ENCODE results near the gene CERK.

CERK gene

DNA sequence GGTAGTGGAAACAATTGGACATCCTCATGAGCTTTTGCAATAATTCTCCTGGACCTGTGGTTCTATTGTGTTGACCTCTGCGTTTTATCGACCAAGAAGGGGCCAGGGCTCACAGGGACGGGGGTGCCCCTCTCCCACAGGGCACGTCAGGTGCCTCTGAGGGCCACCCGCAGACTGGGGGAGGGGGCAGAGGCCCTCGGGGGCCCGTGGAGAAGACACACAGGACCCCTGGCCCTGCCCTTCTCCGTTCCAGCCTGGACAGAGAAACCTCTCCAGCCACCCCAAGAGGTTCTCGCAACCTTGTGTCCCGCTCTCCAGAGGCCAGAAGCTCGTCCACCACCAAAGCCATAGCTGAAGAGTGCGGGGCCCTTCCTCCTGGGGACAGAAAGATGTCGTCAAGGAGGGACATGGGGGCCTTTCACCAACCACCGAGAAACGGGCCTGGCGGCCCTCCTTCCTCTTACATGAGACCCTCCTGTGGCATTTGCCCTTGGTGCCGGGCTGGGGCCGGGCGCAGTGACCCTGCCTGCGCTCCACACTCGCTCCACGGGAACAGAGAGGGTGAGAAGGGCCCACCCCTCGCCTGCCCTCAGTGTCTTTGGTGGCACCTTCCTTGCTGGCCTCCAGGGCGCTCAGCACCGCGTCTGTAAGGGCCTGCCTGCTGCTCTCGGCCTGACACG is 60.6 kb downstream of the CERK start:
- DNase-seq (ENCODE audit: low spot score), result no peak

DNA sequence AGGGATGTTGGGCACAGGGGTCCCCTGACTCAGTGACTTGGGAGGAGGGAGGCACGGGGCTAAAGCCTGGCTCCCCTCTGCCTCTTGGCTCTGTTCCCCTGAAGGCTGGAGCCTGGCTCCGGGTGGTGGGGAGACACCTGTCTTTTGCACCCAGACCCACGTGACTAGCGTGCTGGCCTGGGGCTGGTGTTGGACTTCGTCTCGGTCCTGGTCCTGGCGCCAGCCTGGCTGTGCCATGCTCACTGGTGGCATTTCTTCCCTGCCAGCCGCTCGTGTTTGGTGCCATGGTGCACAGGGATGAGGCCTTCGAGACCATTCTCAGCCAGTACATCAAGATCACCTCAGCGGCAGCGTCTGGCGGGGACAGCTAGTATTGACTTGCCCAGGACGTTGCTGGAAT is 61.2 kb downstream of the CERK start:
- no peak for DNase-seq (ENCODE audit: low spot score)

DNA sequence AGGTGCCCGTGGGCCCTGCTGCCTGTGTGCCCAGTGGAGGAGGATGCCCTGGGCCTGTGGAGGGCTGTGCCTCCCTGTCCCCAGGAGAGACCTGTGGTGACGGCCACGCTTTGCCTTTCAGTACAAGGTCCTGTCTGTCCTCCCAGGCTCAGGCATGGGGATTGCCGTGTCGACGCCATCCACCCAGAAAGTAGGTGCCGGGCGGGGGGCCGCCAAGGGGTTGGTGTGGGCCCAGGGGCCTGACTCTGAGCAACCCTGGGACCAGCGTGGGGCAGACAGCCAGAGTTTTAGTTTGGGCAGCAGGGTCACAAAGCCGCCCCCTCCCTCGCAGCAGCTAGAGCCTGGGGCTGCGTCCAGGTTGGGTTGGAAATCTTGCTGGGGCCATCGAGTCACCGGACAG is 61.6 kb downstream of the CERK start:
- DNase-seq (ENCODE audit: low spot score), result no peak

DNA sequence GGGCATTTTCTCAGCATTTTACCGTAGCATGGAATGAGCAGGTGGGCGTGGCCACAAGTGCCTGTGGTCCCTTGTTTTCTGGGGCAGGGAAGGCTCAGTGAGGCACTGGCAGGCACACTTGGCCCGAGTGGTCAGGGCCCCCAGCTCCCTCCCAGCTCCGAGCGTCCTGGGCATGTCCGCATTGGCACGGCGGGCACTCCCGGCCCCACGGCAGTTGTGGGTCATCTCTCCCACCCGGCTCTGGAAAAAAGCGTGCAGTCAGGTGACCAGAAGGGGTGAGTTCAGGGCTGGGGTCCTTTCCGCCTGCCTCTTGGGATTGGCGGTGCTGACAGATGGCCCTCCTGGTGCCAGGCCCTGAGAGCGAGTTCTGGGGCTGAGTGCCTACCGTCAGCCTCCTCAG is 62.1 kb downstream of the CERK start:
- no peak for DNase-seq (ENCODE audit: low spot score)

DNA sequence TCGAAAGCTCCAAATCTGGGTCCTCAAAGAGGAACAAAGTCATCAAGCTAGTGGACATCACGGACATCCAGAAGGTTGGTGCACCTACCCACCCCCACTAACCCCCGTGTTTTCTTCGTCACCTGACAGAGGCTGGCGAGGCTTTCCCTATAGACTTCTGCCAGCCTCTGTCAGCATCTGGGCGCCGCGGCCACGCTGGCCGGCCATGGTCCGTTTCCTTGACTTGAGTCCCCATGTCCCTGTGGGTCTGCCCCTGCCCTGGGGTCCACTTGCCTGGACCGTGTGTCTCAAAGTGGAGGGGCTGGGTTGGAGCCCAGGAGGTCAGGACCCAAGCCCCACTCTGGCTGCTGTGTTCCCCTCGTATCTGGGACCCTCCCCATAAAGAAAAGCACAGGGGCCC is 62.6 kb downstream of the CERK start:
- DNase-seq (ENCODE audit: low spot score), result no peak

DNA sequence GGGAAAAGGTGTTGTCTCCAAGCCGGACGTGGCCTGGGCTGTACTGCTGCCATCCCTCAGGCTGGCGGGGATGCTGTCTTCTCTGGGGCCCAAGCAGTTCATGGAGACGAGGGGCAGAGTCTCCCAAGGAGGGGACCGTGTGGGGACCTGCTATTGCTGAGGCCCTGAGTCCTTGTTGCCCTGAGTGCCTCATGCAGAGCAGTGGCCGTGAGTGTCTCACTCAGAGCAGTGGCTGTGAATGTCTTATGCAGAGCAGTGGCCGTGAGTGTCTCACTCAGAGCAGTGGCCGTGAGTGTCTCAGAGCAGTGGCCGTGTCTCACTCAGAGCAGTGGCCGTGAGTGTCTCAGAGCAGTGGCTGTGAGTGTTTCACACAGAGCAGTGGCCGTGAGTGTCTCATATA is 63.1 kb downstream of the CERK start:
- DNase-seq (ENCODE audit: low spot score), result no peak

DNA sequence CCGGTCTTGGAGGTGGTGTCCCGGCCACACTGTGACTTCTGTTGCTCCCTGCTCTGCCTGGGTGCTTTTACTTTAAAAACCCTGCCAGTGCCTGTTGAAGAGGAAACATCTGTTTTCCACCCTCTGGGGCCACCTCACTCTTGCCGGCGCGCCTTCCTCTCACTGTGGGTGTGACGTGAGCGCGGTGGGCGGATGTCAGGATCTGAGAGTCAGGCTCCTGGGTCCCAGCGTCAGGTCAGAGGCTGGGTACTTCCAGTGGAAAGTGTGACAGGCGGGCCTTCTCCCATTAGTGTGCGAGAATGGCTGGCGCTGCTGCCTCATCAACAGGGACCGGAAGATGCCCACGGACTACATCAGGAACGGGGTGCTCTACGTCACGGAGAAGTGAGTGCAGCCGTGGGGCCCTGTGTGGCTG is 63.7 kb downstream of the CERK start:
- DNase-seq (ENCODE audit: low spot score), result no peak

DNA sequence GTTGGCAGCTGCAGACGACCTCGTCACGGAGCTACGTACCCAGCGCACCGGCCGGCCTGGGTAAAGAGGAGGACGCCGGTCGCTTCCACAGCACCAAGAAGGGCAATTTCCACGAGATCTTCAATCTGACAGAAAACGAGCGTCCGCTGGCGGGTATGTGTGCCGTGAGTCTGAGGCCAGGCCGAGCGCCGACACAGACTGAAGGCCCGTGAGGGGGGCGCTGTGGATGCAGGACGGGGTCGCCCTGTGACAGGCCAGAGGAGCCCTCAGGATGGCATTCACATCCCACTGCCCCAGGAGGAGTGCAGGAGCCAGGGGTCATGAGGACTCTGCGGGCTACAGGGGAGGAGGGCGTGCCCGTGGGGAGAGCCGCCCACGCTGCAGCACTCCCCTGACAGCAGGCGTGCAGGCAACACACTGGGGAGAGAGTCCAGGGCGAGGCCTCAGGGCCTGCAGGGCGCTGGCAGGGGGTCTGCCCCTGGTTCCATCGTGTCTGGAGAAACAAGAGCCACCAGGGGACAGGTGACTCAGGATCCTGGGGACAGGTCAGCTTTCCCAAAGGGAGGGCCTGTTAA is 64.3 kb downstream of the CERK start:
- no peak for DNase-seq (ENCODE audit: low spot score)

DNA sequence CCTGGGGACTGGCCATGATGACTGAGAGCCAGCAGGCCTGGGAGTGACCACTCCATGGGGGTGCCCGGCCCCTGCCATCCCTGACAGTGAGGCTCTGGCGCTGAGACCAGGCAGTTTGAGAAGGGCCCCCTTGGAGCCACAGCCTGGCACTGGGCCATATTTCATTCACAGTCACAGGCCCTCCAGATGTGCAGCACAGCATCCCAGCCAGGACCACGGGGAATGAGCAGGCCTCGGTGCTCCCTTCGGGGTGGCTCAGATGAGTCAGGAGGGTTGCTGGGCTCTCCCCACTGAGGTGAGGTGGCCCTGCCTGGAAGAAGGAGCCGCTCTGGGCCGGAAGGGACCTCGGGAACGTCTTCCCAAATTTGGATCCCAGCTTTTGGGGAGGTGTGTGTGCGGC is 64.8 kb downstream of the CERK start:
- DNase-seq (ENCODE audit: low spot score), result no peak

DNA sequence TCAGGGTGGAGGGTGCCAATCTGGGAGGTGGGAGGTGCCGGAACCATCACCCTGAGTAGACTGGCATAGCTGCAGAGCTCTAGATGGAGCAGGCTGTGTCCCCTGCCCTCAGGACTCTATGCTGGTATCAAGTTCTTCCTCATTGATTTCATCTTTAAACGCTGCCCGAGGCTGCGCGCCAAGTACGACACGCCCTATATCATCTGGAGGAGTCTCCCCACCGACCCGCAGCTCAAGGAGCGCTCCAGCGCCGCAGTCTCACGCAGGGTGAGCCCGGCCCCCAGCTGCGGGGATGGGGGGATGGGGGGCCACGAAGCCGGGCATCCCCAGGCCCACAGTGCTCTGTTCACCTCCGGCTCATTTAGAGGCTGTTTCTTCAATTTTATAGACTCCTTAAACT is 65.3 kb downstream of the CERK start:
- DNase-seq (ENCODE audit: low spot score), result no peak

DNA sequence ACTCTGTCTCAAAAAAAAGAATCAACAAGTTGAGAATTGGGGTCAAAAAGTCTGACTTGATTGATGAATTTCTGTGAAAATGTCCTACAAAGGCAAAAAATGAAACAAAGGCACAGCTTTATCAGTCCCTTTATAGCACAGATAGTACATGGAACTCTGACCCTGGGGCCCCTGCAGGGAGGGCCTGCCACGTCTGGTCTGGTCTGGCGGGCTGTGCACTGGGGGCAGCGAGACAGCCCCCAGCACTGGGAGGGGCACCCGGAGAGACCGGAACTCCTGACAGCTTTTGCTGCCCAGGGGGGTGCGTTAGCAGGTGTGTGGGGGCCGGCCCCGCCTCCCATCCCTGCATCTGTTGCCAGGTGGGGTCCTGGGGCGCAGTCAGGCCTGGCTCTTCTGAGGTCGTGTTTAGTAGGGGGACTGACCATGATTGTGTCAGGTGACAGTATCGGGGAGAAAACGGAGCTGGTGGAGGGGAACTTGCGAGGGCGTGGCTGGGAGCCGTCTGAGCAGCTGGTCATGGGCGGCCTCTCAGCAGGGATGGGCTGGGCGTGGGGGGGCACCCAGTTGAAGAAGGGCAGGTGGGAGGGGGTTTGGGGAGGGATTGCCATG is 66.1 kb downstream of the CERK start:
- no peak for DNase-seq (ENCODE audit: low spot score)

DNA sequence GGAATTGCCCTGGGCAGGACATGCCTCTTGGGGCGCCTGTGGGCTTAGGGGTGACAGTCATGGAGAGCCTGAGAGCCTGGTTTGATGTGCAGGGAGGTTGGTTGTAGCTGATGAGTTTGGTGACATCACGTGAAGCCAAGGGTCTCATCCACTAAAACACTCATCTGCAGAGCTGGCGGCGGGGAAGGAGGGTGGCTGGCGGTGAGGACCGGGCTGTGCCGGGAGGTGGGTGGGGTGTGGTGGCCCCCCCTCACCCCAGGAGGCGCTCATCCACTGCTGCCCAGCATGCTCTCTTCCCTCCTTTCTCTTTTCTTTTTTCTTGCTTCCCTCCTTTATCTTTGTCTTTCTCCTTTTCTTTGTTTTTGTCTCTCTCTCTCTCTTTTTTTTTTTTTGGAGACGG is 68.9 kb downstream of the CERK start:
- no peak for DNase-seq (ENCODE audit: low spot score)

DNA sequence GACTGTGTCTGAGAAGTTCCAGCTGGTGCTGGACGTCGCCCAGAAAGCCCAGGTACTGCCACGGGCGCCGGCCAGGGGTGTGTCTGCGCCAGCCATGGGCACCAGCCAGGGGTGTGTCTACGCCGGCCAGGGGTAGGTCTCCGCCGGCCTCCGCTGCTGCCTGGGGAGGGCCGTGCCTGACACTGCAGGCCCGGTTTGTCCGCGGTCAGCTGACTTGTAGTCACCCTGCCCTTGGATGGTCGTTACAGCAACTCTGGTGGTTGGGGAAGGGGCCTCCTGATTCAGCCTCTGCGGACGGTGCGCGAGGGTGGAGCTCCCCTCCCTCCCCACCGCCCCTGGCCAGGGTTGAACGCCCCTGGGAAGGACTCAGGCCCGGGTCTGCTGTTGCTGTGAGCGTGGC is 69.9 kb downstream of the CERK start:
- DNase-seq (ENCODE audit: low spot score), result no peak

DNA sequence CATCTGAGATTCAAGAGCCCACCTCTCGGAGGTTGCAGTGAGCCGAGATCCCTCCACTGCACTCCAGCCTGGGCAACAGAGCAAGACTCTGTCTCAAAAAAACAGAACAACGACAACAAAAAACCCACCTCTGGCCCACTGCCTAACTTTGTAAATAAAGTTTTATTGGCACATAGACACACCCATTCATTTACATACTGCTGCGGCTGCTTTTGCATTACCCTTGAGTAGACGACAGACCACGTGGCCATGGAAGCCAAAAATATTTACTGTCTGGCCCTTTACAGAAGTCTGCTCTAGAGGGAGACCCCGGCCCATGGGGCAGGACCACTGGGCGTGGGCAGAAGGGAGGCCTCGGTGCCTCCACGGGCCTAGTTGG is 70.8 kb downstream of the CERK start:
- DNase-seq (ENCODE audit: low spot score), result no peak

DNA sequence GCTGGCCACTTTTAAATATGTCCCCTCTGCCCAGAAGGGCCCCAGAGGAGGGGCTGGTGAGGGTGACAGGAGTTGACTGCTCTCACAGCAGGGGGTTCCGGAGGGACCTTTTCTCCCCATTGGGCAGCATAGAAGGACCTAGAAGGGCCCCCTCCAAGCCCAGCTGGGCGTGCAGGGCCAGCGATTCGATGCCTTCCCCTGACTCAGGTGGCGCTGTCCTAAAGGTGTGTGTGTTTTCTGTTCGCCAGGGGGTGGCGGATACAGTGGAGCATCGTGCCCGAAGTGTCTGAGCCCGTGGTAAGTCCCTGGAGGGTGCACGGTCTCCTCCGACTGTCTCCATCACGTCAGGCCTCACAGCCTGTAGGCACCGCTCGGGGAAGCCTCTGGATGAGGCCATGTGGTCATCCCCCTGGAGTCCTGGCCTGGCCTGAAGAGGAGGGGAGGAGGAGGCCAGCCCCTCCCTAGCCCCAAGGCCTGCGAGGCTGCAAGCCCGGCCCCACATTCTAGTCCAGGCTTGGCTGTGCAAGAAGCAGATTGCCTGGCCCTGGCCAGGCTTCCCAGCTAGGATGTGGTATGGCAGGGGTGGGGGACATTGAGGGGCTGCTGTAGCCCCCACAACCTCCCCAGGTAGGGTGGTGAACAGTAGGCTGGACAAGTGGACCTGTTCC is 71.3 kb downstream of the CERK start:
- DNase-seq (ENCODE audit: low spot score), result no peak

DNA sequence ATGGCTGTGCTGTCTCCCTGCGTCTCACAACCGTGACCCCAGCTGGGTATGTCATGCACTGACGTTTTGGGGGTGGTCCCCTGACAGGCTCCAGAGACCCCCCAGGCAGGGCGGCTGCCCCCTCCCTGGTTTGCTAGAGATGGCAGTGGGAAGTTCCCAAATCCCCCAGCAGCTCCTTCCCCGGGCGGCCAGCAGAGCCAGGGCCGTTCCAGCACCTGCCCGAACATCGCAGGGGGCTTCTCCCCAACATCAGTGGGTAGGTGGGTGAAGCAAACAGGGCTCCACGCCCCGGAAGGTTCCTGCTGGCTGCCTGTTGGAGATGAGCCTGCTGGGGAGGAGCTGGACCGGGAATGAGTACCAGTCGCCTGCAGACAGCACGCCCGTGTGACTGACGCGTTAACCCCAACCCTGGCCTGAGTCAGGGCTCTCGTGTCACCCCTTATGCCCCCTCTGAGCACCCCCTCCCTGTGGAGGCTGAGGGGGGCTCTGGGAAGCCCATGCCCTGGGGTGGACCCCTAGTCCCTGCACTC is 72.2 kb downstream of the CERK start:
- no peak for DNase-seq (ENCODE audit: low spot score)

DNA sequence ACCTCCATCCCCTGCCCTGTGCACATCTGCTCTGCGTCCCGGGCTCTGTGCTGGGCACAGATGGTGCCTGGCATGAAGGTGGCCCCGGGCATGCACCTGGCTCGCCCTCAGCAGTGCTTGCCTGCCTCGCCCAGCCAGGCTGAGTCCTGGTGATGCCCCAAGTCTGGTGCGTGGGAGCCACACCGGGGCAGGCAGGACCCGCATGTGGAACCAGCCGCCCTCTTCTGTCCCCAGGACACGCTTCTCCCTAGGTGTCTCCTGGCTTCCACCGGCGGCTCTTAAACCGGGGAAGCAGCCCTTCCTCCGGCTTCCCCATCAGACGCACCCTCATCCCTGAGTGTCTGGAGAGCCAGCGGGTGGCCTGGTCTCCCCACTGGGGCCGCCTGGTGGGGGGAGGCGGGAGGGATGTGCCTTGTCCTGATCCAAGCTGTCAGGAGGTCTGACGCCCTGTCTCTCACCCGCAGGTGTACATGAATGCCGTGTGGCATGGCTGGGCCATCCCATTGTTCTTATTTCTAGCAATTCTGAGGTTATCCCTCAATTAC is 72.8 kb downstream of the CERK start:
- no peak for DNase-seq (ENCODE audit: low spot score)

DNA sequence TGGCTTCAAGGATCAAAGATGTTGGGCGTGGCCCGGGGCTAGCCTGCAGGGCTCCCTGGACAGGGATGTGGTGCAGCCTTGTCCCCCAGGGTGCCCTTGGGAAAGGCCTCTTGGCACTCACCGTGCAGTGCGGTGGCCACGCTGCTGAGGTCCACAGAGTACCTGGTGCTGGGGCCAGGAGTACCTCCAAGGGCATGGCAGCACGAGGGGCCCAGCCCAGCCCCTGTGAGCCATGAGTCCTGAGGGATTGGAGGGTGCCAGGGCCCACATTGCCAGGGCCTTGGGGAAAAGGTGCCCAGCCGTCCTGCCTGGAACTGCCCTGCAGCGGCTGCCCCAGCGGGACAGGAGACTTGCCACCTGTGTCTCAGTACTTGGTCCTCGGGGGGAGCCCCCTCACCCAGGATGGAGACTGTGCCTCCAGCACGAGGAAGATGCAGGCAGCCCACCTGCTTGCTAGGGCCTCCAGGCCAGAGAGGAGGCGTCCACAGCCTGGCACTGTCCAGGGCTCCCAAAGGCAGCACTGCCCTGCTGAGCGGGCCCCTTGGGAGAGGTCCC is 73.7 kb downstream of the CERK start:
- DNase-seq (ENCODE audit: low spot score), result no peak

DNA sequence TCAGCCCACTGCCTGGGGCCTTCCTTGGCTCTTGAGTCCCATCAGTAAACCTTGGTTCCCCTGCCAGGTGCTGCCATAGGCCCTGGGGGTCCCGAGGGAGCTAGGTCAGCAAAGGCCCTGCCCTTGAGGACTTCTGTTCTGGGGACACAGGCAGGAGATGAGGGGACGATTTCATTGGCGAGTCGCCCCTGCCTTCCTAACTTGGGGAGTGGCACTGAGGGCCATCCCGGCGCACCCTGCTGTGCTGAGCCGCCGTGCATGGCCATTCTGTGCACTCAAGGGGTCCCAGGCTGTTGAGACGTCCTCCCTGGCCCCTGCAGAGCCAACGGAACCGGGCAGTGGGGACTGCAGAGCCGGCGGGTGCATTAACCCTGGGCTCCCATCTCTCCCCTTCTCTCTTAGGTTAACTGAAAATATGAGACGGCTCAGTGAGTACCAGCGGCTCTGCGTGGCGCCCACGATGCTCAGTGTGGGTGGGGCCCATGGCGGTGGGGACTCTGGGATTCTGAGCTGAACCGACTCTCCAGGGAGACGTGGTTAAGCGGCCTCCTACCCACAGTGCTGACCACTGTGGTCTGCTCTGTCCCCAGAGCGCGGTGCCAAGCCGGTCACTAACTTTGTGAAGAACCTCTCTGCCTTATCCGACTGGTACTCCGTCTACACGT is 74.5 kb downstream of the CERK start:
- no peak for DNase-seq (ENCODE audit: low spot score)

DNA sequence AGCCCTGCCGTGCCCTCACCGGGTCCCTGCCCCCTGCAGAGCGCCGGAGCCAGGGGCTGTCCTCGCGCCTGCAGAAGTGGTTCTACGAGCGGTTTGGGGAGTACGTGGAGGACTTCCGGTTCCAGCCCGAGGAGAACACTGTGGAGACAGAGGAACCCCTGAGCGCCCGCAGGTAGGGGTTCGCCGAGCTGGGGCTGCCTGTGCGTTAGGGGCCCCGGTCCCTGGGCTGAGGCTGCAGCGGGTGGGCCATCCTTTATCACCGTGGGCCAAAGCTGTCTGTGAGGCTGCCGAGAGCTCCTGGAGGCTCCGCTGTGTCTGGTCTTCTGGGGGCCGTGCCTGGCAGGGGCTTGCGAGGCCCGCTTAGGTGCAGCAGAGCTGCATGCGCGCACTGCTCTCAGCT is 75.1 kb downstream of the CERK start:
- no peak for DNase-seq (ENCODE audit: low spot score)

DNA sequence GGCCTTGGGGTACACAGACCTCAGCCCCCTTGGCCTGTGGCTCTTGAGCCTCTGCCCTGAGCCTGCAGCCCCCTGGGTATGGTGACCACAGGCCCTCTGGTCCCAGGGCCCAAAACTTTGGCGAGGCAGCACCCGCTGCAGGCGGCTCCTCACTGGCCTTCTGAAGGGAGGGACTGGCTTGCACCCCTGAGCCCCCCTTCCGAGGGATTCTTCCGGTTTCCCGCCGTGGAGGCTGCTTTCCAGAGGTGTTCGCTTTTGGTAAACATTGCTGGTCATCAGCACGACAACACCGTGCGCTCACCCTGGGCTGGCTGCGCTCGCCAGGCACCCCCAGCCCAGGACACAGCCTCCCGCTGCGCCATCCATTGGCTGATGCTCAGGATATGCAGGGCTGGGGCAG is 75.8 kb downstream of the CERK start:
- no peak for DNase-seq (ENCODE audit: low spot score)

DNA sequence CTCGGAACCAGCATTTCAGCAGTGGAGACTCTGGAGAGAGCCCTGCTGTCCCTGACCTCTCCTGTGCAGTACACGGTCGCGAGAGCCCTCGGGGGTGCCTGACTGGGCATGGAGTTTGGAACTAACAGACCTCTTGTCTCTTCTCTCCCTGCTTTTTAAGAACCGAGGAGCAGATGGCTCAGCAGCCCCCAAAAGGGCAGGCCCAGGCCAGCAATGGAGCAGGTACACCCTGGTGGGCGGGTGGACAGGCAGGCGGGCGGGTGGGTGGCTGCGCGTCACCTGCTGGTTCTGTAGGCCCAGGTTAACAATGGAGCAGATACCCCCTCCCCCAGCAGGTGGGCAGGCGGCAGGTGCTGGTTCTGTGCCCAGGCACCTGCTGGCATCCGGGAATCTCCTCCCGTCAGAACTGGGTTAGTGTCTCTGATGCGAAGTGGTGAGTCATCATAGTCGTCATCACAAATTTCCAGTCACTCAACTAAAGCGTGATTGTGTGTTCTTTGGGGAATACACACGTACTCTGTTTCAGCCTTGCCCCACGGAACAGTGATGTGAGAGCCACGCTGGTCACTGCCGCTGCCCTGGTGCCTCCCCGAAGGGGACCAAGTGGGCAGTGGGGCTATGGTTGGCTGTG is 76.7 kb downstream of the CERK start:
- DNase-seq (ENCODE audit: low spot score), result peak; percentile 67

Measured in RKO (cell line).